ENCODE measurements around the gene RHBDL1.

Gene RHBDL1

GRCh38 chr16:676913-677312, 1.4 kb downstream of the RHBDL1 start:
- Histone ChIP-seq H3K4me1 (ENCODE audit: insufficient read depth, low read length) (peaks cover 25% of the 10 kb centered on the region), H4K20me1 (ENCODE audit: insufficient read depth, low read length) (peaks cover 56% of the 10 kb centered on the region), H3K27me3 (ENCODE audit: insufficient read depth, low read length, poor library complexity) (no peaks in the 10 kb centered on the region), H3K27ac (ENCODE audit: low read length) (no peak overlapping the region), H2AFZ (ENCODE audit: low read depth, low read length) (no peak overlapping the region), H3K4me3 (ENCODE audit: low read depth in 1 of 2, low read length in 2 of 2) (no peak overlapping the region), H3K36me3 (ENCODE audit: insufficient read depth, low read length) (peaks cover 32% of the 10 kb centered on the region), H3K79me2 (ENCODE audit: insufficient read depth, low read length) (peaks cover 16% of the 10 kb centered on the region), H3K4me2 (ENCODE audit: insufficient read depth, low read length) (no peak overlapping the region), H3K9ac (ENCODE audit: low read depth, low read length) (no peak overlapping the region), H3K9me3 (ENCODE audit: insufficient read depth, low read length, severe bottlenecking) (no peaks in the 10 kb centered on the region)
- TF ChIP-seq, protein P1, sequence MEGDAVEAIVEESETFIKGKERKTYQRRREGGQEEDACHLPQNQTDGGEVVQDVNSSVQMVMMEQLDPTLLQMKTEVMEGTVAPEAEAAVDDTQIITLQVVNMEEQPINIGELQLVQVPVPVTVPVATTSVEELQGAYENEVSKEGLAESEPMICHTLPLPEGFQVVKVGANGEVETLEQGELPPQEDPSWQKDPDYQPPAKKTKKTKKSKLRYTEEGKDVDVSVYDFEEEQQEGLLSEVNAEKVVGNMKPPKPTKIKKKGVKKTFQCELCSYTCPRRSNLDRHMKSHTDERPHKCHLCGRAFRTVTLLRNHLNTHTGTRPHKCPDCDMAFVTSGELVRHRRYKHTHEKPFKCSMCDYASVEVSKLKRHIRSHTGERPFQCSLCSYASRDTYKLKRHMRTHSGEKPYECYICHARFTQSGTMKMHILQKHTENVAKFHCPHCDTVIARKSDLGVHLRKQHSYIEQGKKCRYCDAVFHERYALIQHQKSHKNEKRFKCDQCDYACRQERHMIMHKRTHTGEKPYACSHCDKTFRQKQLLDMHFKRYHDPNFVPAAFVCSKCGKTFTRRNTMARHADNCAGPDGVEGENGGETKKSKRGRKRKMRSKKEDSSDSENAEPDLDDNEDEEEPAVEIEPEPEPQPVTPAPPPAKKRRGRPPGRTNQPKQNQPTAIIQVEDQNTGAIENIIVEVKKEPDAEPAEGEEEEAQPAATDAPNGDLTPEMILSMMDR (IDR thresholded peaks at IDR 0.05; ENCODE audit: borderline replicate concordance, extremely low read depth, low read length, poor library complexity, severe bottlenecking) = no peak
- TF ChIP-seq EZH2 (IDR thresholded peaks at IDR 0.05; ENCODE audit: borderline replicate concordance, low read depth, low read length, severe bottlenecking) = no peak
- ATAC-seq (ENCODE audit: insufficient read depth, low read depth) (no peak), DNase-seq (no peak)

DNA sequence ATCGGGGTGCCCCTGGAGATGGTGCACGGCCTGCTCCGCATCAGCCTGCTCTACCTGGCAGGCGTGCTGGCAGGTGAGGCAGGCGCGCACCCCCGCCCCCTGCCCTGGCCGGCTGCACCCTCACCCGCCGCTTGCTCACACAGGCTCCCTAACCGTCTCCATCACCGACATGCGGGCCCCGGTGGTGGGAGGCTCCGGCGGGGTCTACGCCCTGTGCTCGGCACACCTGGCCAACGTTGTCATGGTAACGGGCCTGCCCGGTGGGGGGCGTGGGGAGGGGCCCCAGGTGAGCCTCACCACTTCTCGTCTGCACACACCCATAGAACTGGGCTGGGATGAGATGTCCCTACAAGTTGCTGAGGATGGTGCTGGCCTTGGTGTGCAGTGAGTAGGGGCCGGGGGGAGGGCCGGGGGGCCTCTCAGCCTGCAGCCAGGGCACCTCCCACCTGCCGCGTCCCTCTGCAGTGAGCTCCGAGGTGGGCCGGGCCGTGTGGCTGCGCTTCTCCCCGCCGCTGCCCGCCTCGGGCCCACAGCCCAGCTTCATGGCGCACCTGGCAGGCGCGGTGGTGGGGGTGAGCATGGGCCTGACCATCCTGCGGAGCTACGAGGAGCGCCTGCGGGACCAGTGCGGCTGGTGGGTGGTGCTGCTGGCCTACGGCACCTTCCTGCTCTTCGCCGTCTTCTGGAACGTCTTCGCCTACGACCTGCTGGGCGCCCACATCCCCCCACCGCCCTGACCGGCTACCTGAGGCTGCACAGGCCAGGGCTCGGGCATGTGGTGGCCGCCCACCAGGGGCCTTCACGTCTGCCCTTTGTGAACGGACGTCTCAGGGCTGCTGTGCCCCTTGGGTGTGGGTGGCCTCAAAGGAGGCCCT, 2.1 kb downstream of the RHBDL1 start:
- Histone ChIP-seq H2AFZ (ENCODE audit: low read depth, low read length) (no peak overlapping the region), H4K20me1 (ENCODE audit: insufficient read depth, low read length) (peaks cover 56% of the 10 kb centered on the region), H3K4me2 (ENCODE audit: insufficient read depth, low read length) (no peak overlapping the region), H3K9me3 (ENCODE audit: insufficient read depth, low read length, severe bottlenecking) (no peaks in the 10 kb centered on the region), H3K79me2 (ENCODE audit: insufficient read depth, low read length) (peaks cover 22% of the 10 kb centered on the region), H3K4me3 (ENCODE audit: low read depth in 1 of 2, low read length in 2 of 2) (no peak overlapping the region), H3K4me1 (ENCODE audit: insufficient read depth, low read length) (peaks cover 32% of the 10 kb centered on the region), H3K27ac (ENCODE audit: low read length) (no peak overlapping the region), H3K9ac (ENCODE audit: low read depth, low read length) (no peak overlapping the region), H3K36me3 (ENCODE audit: insufficient read depth, low read length) (peaks cover 32% of the 10 kb centered on the region), H3K27me3 (ENCODE audit: insufficient read depth, low read length, poor library complexity) (no peaks in the 10 kb centered on the region)
- ATAC-seq (ENCODE audit: insufficient read depth, low read depth) = no peak
- no peak for DNase-seq
- TF ChIP-seq, protein P1 (IDR thresholded peaks at IDR 0.05; ENCODE audit: borderline replicate concordance, extremely low read depth, low read length, poor library complexity, severe bottlenecking) = no peak
- TF ChIP-seq EZH2 (IDR thresholded peaks at IDR 0.05; ENCODE audit: borderline replicate concordance, low read depth, low read length, severe bottlenecking) = no peak

DNA sequence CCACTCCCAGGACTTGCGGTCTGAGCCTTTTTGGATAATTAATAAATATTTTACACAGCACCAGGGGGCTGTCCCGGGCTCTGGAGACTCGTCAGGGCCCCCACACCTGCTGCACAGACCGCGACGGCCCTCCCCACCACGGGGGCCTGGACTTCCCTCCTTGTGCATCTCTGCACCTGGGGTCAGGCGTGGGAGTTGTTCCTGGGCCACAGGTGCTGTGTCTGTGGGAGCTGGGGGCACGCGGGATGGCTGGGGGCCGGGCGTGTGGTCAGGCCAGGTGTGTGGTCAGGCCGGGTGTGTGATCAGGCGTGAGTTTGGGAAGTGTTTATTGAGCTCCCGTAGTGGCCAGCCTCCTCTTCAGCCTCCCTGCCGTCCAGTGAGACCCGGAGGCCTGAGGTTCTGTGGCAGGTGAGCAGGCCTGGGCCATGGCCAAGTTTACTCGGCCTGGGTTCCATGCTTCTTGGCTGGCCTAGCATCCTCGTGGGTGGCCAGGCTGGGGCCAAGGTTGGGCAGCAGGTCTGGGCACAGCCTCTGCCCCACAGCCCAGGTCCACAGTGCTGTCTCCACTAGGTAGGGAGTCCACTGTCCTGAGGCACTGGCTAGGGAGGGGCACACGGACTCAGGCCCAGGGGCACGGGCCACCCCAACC, 2.9 kb downstream of the RHBDL1 start:
- TF ChIP-seq, protein P1 (IDR thresholded peaks at IDR 0.05; ENCODE audit: borderline replicate concordance, extremely low read depth, low read length, poor library complexity, severe bottlenecking) = no peak
- TF ChIP-seq EZH2 (IDR thresholded peaks at IDR 0.05; ENCODE audit: borderline replicate concordance, low read depth, low read length, severe bottlenecking) = no peak
- H2AFZ ChIP-seq (ENCODE audit: low read depth, low read length) = no peak overlapping the region
- H4K20me1 ChIP-seq (ENCODE audit: insufficient read depth, low read length) = peaks cover 57% of the 10 kb centered on the region
- H3K36me3 ChIP-seq (ENCODE audit: insufficient read depth, low read length) = peaks cover 32% of the 10 kb centered on the region
- no peaks in the 10 kb centered on the region for H3K27me3 ChIP-seq (ENCODE audit: insufficient read depth, low read length, poor library complexity)
- no peak overlapping the region for H3K4me3 ChIP-seq (ENCODE audit: low read depth in 1 of 2, low read length in 2 of 2)
- no peak overlapping the region for H3K4me2 ChIP-seq (ENCODE audit: insufficient read depth, low read length)
- no peaks in the 10 kb centered on the region for H3K9me3 ChIP-seq (ENCODE audit: insufficient read depth, low read length, severe bottlenecking)
- no peak for ATAC-seq (ENCODE audit: insufficient read depth, low read depth)
- H3K79me2 ChIP-seq (ENCODE audit: insufficient read depth, low read length) = peaks cover 30% of the 10 kb centered on the region
- H3K4me1 ChIP-seq (ENCODE audit: insufficient read depth, low read length) = peaks cover 40% of the 10 kb centered on the region
- DNase-seq = no peak
- no peak overlapping the region; the same call in 1 of the 2 replicates for H3K27ac ChIP-seq (ENCODE audit: low read length)
- H3K9ac ChIP-seq (ENCODE audit: low read depth, low read length) = no peak overlapping the region
